HG02981 (cell line): ENCODE measurements around the gene FBXL17.

Experiments
- ATAC-seq: cut with Tn5 transposase; IDR thresholded peaks from one replicate; pipeline ENCODE4 v1.9.1; 2021; ENCODE audit warnings: mild to moderate bottlenecking, moderate library complexity; ENCODE audit not compliant: unreplicated experiment

Gene FBXL17

DNA sequence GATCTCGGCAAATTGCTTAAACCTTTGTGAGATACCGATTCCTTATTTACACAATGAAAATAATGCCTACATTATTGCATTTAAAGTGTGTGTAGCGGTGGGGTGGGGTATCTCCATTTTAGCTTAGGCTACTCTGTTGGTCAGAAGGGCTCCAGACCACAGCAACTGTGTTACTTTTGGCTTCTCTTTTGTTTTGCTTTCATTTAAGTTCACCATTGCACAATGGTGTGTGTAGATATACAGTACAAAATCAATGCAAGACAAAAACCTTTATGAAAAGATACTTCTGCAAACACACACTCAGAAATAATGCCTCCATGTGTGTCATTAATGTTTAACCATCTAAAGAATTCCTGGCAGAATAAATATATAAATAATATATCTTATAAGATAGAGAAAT, 279.4 kb downstream of the FBXL17 start:
- no peak for ATAC-seq

- no peak for ATAC-seq
Observed at GRCh38 chr5:108101821-108102220, 280.1 kb downstream of the FBXL17 start.

DNA sequence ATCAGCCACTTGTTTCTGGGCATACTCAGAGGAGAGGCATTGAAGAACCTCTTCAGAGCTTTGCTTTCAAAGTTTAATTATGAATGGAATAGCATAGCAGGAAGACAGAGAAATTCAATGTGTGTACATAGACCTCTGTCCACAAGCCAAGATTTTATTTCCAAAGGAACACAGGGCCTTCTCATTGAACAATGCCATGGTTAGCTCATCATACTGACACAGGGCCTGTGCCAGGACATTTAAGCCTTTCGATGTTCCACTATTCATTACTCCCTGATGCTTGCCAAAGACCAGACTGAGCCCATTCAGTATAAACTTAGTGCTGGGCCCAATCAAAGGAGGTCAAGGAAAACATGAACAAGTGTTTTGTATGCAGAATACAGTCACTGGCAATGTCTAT, 280.8 kb downstream of the FBXL17 start:
- ATAC-seq = no peak

DNA sequence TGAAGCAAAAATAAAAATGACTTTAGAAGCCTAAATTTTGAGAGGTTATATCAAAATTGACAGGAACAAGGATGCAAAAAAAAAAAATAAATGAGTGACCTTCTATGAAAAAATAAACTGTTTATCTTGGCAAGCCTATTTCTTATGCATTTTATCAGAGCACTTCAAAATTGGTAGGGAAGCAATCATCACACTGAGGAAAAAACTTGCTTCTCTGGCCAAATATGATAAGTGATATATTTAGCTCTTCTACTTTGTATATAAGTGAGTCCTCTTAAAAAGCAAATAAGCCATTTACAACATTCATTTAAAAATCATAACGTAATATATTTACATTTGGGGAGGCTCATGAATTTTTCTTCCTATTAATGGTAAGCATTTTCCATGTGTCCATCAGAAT, 287.1 kb downstream of the FBXL17 start:
- ATAC-seq = no peak

DNA sequence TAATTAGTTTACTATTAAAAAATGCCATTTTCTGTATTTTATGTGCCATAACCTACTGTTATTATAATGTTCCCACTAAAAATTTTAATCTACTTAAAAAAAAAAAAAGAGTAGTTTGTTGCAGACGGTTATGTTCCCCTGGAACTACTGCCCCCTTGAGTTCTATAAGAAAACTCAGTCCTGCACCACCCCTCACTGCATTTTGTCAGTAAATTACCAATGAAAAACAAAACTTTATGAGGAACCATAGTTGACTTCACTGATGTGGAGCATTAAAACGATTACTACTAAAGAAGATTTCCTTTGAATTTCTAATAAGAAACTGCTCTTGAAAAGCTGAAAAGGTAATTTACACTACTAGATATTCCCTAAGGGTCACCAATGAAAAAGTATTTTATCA, 288.7 kb downstream of the FBXL17 start:
- ATAC-seq = no peak

GRCh38 chr5:108090946-108091345, 291.0 kb downstream of the FBXL17 start:
- no peak for ATAC-seq

DNA sequence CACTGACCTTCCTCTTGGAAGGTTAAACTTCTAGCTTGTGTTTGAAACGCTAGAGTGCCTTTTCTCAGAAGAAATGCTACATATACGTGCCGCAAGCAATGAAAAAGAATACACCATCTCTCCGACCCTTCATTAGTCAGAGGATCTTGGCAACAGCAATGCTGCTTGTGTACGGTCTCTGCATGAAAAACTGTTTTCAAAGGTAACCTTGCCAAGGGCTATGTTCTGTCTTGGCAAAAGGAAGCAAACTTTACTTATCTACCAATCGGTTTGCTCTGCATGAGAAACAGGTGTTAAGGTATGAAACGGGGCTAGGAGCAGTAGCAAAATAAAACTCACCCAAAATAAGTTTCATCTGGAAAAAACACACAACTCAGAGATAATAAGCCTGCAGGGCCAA, 297.8 kb downstream of the FBXL17 start:
- no peak for ATAC-seq

DNA sequence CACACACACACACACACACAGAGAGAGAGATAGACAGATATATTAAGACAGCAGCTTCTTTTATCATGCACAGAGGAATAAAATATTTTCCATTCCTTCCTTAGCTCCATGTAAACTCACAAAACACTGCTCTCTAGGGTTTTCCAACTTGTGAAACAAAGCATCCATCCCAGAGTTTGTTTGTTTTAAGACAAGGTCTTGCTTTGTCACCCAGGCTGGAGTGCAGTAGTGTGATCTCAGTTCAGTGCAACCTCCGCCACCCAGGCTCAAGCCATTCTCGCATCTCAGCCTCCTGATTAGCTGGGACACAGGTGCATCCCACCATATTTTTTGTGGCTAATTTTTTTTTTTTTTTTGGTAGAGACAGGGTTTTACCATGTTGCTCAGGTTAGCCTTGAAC, 298.7 kb downstream of the FBXL17 start:
- ATAC-seq = no peak

- ATAC-seq = no peak
Observed at GRCh38 chr5:108081707-108082106, 300.2 kb downstream of the FBXL17 start.

GRCh38 chr5:108079753-108080152, 302.1 kb downstream of the FBXL17 start:
- ATAC-seq = no peak

DNA sequence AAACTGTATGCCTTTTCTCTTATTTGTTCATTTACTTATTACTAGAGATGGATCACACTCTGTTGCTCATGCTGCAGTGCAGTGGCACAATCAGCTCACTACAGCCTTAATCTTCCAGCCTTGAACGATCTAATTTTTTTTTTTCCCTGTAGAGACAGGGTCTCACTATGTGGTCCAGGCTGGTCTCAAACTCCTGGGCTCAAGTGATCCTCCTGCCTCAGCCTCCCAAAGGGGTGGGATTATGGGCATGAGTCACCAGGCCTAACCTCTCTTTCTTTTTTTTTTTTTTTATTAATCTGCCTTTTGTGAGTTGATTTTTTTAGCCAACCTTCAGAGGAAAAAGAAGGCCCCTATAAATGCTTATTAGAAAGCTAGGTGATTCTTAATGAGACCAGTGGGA, 303.0 kb downstream of the FBXL17 start:
- no peak for ATAC-seq

DNA sequence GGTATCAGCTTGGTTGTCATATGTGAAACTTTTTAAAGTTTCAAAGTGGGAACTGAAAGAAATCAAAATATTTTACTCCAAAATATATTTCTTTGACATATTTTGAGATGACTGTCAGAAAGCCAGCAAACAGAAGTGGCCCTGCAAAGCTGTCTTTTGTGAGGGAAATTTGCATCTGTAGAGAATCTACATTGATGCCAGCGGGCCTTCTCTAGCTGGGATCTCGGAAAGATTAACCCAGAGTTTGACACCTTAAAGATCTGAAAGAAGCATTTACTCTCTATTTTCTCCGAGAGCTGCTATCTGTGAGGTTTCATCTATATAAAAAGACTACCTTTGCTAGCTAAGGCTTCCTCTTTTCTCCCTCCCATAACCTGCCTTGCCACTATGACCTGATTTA, 303.6 kb downstream of the FBXL17 start:
- no peak for ATAC-seq

DNA sequence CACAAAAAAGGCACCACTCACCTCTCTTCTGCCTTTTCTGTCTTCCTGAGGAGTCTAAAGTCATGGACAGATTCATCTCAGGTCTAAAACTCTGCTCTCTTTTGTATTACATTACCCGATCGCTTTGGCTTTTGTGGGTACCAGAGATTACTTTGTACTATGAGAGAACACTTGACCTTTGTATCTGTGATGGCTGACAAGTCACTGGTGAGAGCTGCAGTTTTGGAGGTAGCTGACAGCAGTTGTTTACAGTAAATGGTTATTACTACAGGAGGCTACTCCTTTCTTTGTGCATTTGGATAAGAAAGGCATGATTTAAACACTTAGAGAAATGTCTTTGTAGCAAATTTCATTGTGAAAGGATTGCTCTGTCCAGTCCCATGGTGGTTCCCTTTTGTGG, 307.3 kb downstream of the FBXL17 start:
- ATAC-seq = no peak

DNA sequence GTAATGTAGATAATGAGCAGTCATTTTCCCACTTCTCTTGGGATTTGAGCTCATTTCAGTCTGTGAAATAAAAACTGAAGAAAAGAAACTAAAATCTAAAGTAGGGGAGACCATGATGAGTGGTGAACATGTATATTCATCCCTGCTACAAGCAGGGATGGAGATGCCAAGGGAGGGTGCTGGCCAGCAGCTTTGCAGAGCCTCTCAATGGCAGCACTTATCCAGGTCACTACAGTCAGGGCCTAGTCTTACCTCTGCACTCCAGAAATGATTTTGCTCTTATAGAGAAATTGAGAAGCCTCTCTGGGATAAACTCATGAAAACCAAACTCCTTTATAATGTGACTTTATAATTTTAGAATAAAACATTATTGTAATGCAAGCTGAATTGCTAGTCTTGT, 317.6 kb downstream of the FBXL17 start:
- no peak for ATAC-seq

DNA sequence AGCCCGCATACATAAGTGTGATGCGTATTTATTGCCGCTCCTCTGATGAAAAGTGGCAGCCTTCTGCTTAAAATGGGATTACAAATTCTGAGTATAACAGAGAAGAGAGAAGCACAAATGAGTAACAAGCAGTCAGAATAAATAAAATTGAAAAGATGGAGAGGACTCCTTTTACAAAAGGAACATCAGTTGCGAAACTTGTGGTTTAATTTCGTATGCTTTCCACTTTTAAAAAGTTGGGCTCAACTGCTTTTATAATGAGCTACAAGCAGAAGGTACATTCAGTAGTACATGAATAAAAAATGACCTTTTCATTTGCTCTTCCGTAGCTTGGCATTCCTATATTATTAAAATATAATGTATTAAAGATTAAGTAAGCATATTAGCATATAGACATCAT, 320.0 kb downstream of the FBXL17 start:
- no peak for ATAC-seq

DNA sequence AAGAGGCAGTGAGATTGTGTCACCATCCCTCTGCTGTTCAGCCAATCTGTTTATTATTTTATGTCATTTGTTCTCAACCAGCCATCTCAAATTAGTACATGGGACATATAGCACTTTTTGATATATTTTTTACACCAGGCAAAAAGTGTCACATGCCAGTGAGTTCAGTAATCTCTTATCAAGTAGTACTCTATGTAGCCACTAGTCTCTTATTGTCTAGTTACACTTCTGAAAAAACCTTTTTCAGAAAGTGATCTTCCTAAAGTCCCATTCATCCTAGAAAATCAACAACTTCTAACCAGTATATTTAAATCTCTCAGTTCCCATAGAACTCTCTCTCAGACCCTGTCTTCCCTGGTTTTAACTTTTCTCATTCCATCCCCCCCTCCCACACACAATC, 321.6 kb downstream of the FBXL17 start:
- ATAC-seq = no peak

DNA sequence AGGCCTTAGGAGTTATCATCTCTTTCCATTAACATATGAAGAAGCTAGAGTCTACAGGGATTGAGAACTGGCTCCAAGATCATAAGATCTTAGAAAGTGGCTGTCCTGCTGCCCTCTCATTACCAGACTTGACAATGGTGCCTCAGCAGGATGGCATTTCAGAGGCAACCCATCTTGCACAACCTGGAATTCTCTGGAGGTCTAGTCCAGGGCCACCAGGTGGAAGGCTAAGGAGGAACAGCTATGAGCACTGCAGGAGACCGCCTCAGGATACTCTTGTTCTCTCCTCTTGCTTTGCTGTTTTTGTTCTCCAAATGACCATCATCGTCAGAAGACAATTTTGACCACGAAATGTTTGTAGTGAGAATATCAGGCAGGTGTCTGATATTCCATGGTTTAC, 322.6 kb downstream of the FBXL17 start:
- ATAC-seq = no peak

- no peak for ATAC-seq
Observed at GRCh38 chr5:108054349-108054748, 327.5 kb downstream of the FBXL17 start.

GRCh38 chr5:108046955-108047670, 334.8 kb downstream of the FBXL17 start:
- no peak for ATAC-seq

DNA sequence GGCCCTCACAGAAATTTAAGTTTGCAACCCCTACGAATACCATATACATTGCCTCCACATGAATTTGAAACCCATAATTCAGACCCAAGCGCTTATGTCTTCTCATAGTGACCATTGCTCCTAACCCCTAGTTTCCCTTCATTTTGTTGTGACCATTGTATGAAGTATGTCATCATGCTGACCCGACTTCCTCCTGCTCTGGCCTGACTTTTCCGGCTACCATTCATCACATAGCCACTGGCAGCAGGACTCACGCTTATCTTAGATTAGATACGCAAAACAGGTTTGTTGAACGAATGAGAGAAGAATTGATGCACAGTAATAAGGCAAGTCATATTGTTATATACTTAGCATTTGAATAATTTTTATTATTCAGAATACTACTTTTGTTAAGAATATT, 345.4 kb downstream of the FBXL17 start:
- ATAC-seq = no peak

GRCh38 chr5:108028883-108029282, 353.0 kb downstream of the FBXL17 start:
- ATAC-seq = no peak

- no peak for ATAC-seq
Observed at GRCh38 chr5:108028412-108028811, 353.5 kb downstream of the FBXL17 start.

GRCh38 chr5:108025957-108026356, 355.9 kb downstream of the FBXL17 start:
- ATAC-seq = no peak
